Peyer's patch (tissue), 4 donors: ENCODE data around the gene RAB3A.

Experiments used
- POLR2A ChIP-seq, 2 donors: fragments of 450-650 bp; IDR thresholded peaks; one replicate each; pipeline ENCODE4 v1.5.1; 2017; ENCODE audit warnings: antibody characterized with exemption in 2 of 2, mild to moderate bottlenecking in 2 of 2, moderate library complexity in 2 of 2
- TF ChIP-seq, protein P1 (sequence below), 6 experiments: fragments of 450-650 bp in 4 of 6; fragments of 200-600 bp in 2 of 6; sonication (generic) in 1 of 6; IDR thresholded peaks; one replicate each; pipeline ENCODE4 v1.5.1; 2017 to 2019; ENCODE audit warnings: antibody characterized with exemption in 6 of 6, mild to moderate bottlenecking in 3 of 6, moderate library complexity in 1 of 6

DNA sequence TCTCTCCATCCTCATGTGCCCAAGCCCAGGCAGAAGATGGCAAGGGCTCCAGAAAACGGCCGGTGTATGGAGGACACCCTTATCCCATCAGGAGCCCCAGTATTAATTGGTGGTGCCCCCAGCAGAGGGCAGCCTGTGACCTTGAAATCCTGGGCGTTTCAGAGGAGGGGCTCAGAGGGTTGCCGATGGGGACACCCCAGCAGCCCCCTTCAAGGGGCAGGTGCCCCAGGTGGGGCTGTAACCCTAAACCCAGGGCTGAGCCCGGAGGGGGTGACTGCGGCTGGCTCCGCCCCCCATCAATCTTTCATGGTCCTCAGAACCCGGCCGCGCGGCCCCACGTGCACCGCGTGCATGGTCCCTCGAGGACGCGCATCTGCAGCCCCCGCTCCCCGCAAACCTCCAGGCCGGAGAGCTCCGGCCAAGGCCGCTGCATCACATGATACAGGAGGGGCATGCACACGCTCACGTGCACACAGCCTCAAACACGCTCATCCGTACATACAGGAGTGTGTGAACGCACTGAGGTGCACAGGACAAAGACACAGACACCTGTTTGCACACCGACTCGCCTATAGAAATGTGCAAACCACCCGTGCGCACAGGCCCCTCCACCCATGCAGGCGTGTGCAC lies 949 bp downstream of the RAB3A start:
- TF ChIP-seq, protein P1, sequence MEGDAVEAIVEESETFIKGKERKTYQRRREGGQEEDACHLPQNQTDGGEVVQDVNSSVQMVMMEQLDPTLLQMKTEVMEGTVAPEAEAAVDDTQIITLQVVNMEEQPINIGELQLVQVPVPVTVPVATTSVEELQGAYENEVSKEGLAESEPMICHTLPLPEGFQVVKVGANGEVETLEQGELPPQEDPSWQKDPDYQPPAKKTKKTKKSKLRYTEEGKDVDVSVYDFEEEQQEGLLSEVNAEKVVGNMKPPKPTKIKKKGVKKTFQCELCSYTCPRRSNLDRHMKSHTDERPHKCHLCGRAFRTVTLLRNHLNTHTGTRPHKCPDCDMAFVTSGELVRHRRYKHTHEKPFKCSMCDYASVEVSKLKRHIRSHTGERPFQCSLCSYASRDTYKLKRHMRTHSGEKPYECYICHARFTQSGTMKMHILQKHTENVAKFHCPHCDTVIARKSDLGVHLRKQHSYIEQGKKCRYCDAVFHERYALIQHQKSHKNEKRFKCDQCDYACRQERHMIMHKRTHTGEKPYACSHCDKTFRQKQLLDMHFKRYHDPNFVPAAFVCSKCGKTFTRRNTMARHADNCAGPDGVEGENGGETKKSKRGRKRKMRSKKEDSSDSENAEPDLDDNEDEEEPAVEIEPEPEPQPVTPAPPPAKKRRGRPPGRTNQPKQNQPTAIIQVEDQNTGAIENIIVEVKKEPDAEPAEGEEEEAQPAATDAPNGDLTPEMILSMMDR (IDR thresholded peaks at IDR 0.05): peak in 5 of 6 experiments; percentile 16 to 28 (median 27)
- no peak for TF ChIP-seq POLR2A (IDR thresholded peaks at IDR 0.05)
